HTR-8/SVneo (cell line): Measurements from ENCODE around the gene PCYT2.

Source experiments
- DNase-seq: peaks from one replicate; pipeline ENCODE4 v3.0.0; 2011; ENCODE audit warnings: low spot score, mixed read lengths; ENCODE audit not compliant: insufficient read length
- FAIRE-seq: peaks from 2 replicates; lab custom pipeline; 2011; peaks lifted over from hg19 to GRCh38; lab: Jason Lieb, UNC

The PCYT2 gene

DNA sequence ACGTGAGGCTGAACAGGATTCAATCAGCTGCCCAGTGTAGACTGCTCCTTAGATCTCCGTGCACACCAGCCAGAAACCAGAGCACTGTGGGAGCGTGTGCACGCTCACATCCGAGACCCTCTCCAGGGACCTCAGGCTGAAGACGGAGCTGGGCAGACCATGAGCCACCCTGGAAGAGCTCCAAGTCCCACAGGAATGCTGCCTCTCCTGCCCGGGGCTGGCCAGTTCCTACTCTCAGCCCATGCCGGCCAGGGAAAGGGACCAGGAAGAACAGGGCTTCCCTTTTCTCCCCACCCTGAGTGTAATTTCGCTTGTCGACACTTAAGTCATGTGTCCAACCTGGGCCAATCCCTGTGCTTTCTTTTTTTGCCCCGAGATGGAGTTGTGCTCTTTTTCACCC lies 26.7 kb downstream of the PCYT2 start:
- FAIRE-seq, result no peak

DNA sequence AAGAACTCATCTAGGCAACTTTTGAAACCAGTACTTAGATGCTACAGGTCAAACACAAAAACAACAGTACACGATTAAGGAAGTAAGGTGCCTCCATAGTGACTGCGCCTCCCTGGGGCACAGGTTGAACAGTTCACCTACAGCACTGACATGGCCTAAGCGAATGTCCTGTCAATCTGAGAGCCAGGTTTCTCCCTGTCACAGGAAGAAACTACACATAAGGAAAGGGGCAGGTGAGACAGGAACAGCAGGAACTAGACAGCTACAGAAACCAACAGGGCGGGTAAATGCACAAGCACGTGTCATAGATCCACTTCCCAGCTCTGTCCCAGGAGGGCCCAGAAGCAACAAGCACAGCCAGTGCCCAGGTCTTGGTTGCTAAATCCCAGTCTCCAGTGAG lies 32.1 kb downstream of the PCYT2 start:
- FAIRE-seq (no peak), DNase-seq (no peak)

More for the DNA sequence above, 26.7 kb downstream of the PCYT2 start:
- no peak for DNase-seq

GRCh38 chr17:81878294-81878693 lies 32.9 kb downstream of the PCYT2 start:
- no peak for FAIRE-seq
- DNase-seq, result no peak

DNA sequence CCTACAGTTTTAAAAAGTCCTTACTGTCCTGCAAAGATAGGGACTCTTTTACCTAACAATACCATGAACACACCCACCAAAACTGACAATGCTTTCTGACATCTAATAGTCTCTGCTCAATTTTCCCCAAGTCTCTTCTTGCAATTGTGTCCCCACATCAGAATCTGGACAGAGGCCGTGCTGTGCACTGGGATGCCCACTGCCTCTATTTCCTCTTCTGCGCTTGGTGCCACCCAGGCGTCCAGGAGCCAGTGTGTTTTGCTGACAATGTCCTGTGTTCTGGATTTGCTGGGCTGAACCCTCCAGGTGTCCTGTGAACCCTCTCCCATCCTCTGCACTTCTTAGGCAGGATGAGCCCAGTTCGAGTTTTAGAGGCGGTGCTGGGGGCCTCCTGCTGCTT lies 33.6 kb downstream of the PCYT2 start:
- no peak for DNase-seq
- FAIRE-seq, result no peak

- peak; percentile 94 for DNase-seq
- no peak for FAIRE-seq
These were observed 39.6 kb downstream of the PCYT2 start for GRCh38 chr17:81871387-81872230.

DNA sequence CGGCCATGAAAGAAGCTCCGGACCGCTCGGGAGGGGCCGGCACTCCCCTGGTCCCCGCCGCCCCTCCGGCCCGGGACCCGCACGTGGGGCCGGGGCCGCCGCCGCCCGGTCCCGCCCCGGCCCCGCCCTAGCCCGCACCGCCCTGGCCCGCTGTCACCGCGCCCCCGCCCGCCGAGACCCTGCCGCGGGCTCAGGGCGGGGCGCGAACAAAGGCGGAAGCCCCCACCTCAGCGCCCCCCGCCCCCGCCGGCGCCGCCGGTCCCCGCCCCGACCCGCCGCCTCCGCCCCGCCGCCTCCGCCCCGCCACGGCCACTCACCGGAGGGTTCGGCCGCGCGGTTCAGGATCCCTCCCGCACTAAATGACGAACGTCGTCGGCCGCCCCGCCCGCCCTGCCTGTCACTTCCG lies 40.2 kb downstream of the PCYT2 start, which contains the start of gene ARHGDIA:
ARHGDIA (minus strand) TSS at position 357 of the 406 bp plus-strand sequence. CDS start 1,407 bp downstream, outside the sequence.
- no peak for DNase-seq
- FAIRE-seq, result peak; percentile 46

- FAIRE-seq (no peak), DNase-seq (no peak)
These were observed 40.8 kb downstream of the PCYT2 start for GRCh38 chr17:81870131-81870980.

DNA sequence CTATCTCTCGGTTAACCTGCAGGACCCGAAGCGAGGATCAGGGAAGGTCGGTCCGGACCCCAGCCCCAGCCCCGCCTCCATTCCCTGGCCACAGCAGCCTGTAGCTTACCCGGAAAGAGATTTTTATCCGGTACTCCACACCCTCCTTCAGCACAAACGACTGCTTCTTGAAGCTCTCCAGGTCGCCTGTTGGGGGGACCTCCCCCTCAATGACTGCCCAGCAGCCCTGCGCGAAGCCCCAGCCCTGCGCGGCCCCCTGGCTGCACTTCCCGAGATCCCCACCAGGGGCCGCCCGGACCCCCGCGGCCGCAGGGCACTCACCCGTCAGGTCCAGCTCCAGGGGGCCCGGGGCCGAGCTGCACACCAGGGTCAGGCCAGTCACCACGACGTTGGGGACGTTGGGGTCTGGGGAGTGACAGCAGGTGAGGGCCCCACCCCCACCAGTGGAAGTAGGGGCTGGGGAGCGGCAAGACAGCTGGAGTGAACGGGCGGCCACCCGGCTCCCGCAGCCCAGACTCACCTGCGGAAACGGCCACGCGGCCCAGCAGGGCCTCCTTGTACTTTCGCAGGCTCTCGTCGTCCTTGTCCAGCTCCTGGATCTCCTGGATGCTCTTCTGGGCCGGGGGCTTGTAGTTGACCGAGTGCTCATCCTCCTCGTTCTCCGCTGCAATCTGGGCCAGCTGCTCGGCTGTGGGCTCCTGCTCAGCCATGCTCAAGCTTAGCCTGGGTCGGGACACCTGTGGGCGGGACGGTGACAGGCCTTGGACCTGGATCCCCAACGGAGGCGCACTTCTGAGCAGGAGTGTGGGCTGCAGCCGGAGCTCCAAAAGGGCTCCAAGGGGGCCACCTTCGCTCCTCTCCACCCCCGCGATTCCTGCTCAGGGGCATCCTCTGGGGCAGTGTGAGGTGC lies 41.7 kb downstream of the PCYT2 start:
- no peak for FAIRE-seq
- no peak for DNase-seq

DNA sequence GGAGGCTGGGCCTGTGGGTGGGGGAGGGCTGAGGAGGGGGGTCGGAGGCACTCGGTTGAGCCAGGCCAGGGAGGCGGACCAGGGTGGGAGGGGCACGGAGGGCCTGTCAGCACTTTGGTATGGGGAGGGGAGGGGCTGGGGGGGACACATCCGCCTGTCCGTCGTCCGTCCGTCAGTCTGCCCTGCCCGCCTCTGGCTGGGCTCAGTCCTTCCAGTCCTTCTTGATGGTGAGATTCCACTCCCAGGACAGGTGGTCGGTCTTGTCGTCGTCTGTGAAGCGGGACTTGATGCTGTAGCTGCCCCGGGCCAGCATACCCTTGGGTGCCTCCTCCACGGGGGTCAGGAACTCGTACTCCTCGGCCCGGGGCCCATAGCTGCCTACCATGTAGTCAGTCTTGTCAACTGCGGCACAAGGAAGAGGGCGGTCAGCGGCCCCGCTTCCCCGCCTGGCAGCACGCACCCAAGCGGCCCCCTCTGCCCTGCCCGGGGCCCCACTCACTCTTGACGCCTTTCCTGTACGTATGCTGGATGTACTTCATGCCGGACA lies 42.5 kb downstream of the PCYT2 start:
- peak; percentile 62 for FAIRE-seq
- DNase-seq, result peak; percentile 66

DNA sequence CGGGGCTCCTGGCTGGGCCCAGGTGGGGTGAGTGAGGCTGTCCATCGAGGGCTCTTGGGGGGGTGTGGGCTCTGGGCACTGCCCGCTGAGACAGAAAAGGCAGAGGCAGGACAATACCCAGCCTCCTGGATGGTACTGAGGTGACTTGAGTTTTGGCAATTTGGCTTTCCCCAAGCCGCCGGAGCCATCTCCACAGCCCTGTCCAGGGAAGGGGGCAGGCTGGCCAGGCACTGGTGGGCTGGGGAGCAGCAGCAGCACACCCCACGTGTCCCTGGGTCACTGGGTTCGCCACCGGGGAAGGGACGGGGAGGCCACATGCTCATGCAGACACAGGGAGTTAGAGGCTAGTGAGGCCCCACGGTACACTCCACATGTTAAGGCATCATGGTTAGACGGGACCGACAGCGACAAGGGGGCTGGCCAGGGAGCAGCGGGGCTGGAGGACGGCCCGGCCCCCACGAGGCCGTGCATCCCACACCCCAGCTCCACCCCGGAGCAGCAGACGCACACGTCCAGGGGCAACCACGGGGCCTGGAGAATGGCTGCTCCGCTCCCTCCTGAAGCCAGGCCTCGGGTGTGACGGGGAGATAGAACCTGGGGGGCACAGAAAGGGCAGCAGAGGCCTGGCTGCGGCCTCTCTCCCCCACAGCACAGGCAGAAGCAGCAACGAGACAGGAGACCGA lies 43.1 kb downstream of the PCYT2 start:
- no peak for FAIRE-seq

GRCh38 chr17:81867170-81867990 lies 43.8 kb downstream of the PCYT2 start:
- no peak for DNase-seq
- FAIRE-seq, result no peak

More for the DNA sequence above, 43.1 kb downstream of the PCYT2 start:
- no peak for DNase-seq

DNA sequence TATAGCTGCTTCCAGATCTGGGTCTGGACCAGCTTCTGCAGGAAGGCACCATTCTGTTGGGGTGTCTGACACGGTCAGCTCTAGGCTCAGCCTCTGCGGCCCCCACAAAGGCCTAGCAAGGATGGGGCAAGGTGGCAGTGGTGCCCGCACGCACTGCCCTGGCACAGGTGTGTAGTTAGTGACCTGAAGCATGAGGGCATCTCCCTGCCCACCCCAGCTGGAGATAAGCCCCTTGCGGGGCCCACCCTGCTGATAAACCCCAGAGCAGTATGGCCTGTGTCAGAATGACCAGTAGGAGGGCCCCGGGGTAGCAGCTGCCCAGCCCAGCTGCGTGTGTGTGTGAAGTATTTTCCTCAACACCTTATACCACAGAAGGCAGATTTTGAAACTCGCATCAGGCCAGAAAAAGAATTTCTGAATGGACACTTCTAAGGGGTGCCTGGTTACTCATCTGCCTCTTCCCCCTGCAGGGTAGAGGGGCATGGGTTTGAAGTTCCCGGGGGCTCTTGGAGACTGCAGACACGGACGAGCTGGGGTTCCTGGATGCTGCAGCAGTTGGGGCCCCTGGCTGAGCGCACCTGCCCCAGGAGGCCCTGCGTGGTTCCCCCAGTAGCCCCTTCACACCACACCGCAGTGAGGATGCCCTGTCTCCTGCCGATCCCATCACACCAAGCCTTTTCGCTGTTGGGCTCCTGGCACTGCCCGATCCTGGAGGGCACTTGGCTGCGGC lies 44.6 kb downstream of the PCYT2 start:
- FAIRE-seq (no peak), DNase-seq (no peak)

- DNase-seq (no peak), FAIRE-seq (no peak)
These were observed 45.3 kb downstream of the PCYT2 start for GRCh38 chr17:81865733-81866439.

- DNase-seq, result no peak
- FAIRE-seq, result no peak
These were observed 45.9 kb downstream of the PCYT2 start for GRCh38 chr17:81865358-81865732.

DNA sequence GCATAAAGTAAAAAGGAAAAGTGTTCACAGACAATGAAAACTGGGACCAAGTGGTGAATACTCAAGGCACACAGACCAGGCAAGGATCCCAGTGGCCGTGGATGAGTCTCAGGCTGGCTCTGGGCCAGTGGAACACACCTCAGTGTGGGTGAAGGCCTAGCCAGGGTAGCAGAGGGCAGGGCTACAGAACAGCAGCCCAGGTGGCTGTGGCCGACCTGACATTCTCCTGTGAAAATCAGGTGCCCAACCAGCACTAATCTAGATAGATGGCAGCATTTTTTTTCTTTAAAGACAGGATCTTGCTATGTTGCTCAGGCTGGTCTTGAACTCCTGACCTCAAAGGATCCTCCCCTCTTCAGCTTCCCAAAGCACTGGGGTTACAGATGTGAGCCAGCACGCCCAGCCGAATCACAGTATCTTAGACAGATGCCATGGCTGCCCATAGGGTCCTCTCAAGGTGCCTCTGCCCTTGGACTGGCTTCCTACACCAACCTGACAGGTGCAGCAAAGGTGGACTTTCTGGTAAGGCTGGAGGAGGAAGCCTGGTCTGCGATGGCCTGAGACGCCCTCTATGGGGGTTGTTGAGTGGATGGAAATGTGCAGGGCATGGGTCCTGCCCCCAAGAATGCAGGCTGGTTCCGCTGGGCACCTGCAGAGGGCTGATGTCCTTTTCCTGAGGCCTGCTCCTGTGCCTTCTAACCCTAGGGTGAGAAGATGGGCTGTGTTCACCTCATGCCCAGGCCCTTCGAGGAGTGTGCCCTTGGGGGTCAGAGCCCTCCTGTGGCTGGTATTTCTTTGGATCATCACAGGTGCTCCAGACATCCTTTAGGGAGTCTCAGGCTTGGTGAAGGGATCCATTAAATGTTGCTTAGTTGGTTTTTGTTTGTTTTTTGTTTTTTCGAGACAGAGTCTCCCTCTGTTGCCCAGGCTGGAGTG lies 47.1 kb downstream of the PCYT2 start:
- FAIRE-seq, result no peak

GRCh38 chr17:81863123-81863675 lies 48.0 kb downstream of the PCYT2 start:
- no peak for FAIRE-seq
- DNase-seq, result no peak

More for the DNA sequence above, 47.1 kb downstream of the PCYT2 start:
- no peak for DNase-seq
